NB4 (cell line): ENCODE data around the gene COL1A1.

ENCODE experiments used
- CTCF ChIP-seq: IDR thresholded peaks from one replicate; pipeline ENCODE4 v1.5.1; 2012; ENCODE audit warnings: low read depth, low read length
- POLR2A ChIP-seq: IDR thresholded peaks from 2 replicates; pipeline ENCODE4 v1.6.1; 2011; ENCODE audit warnings: mild to moderate bottlenecking; ENCODE audit not compliant: insufficient read length; ENCODE audit errors: extremely low read depth

GRCh38 chr17:50188531-50188920 is 12.9 kb downstream of the COL1A1 start:
- TF ChIP-seq CTCF (no peak), POLR2A (no peak)
